22Rv1 (cell line): Measurements from ENCODE around the gene CDC42BPB.

Experiments
- H3K27ac ChIP-seq: fragments of 450-650 bp; 2 replicates; pipeline ENCODE4 v1.5.1; 2017
- CTCF ChIP-seq: fragments of 450-650 bp; IDR thresholded peaks from 2 replicates; pipeline ENCODE4 v1.5.1; 2017; ENCODE audit warnings: mild to moderate bottlenecking
- ZFX ChIP-seq: fragments of 450-650 bp; IDR thresholded peaks from 2 replicates; pipeline ENCODE4 v1.6.1; 2017; ENCODE audit warnings: antibody characterized with exemption, borderline replicate concordance

Gene CDC42BPB

GRCh38 chr14:102953100-102953499 lies 104.2 kb downstream of the CDC42BPB start:
- H3K27ac ChIP-seq = no peak overlapping the region

GRCh38 chr14:102952276-102952675 lies 105.1 kb downstream of the CDC42BPB start:
- TF ChIP-seq CTCF (no peak), ZFX (no peak)
- H3K27ac ChIP-seq = no peak overlapping the region

More at GRCh38 chr14:102953100-102953499, 104.2 kb downstream of the CDC42BPB start:
- TF ChIP-seq ZFX (no peak), CTCF (no peak)

- no peak for TF ChIP-seq CTCF
- TF ChIP-seq ZFX = no peak
- no peak overlapping the region for H3K27ac ChIP-seq
These were observed 105.5 kb downstream of the CDC42BPB start for GRCh38 chr14:102951799-102952198.

GRCh38 chr14:102951034-102951433 lies 106.3 kb downstream of the CDC42BPB start:
- TF ChIP-seq ZFX (no peak), CTCF (no peak)
- H3K27ac ChIP-seq = no peak overlapping the region

- H3K27ac ChIP-seq = peak overlapping the region; percentile 49
- TF ChIP-seq CTCF (no peak), ZFX (no peak)
These were observed 107.4 kb downstream of the CDC42BPB start for GRCh38 chr14:102949801-102950451.

- H3K27ac ChIP-seq = peak overlapping the region; percentile 49
- TF ChIP-seq ZFX (no peak), CTCF (no peak)
These were observed 108.1 kb downstream of the CDC42BPB start for GRCh38 chr14:102949062-102949800.

GRCh38 chr14:102948698-102949061 lies 108.7 kb downstream of the CDC42BPB start:
- H3K27ac ChIP-seq = peak overlapping the region; percentile 49
- TF ChIP-seq CTCF (no peak), ZFX (no peak)
